ENCODE results near the gene ECI1. TPM values are rescaled to one million over a fixed set of nuclear protein-coding genes. Genes with fewer than 3 reads are reported as not detected.

Gene ECI1
- total RNA-seq, 1 experiment from 2014 or later, result 140 TPM

DNA sequence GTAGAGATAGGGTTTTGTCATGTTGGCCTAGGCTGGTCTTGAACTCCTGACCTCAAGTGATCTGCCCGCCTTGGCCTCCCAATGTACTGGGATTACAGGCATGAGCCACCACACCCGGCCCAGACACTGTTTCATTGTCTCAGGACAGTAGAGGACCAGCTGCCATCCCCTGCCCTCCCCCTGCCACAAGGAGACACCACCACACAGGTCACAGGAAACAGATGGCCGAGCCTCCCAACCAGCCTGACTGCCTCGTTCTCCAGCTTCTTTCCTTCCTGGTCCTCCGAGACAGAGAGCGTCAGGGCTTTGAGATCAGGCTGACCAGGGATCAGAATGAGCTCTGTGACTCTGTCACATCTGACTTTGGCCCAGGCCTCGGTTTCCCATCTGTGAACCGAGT is 37.3 kb upstream of the ECI1 start:
- H3K27me3 ChIP-seq (ENCODE audit: insufficient read depth, low read length), result no peaks in the 10 kb centered on the region
- H3K4me2 ChIP-seq (ENCODE audit: low read length), result no peak overlapping the region
- no peak for TF ChIP-seq POLR2AphosphoS5 (IDR thresholded peaks at IDR 0.05; ENCODE audit: low read depth, low read length)
- no peak for TF ChIP-seq FOSL1 (IDR thresholded peaks at IDR 0.05; ENCODE audit: low read depth)
- TF ChIP-seq RAD21 (IDR thresholded peaks at IDR 0.05; ENCODE audit: low read depth), result no peak
- no peak for TF ChIP-seq POLR2A (IDR thresholded peaks at IDR 0.05; ENCODE audit: borderline replicate concordance, extremely low read depth, insufficient read depth, insufficient read length)
- TF ChIP-seq JUND (IDR thresholded peaks at IDR 0.05), result no peak
- TF ChIP-seq TCF7L2 (IDR thresholded peaks at IDR 0.05; ENCODE audit: borderline replicate concordance, extremely low read depth, insufficient read depth, insufficient read length), result no peak
- TF ChIP-seq CEBPB (IDR thresholded peaks at IDR 0.05; ENCODE audit: low read depth), result no peak
- TF ChIP-seq, protein P1, sequence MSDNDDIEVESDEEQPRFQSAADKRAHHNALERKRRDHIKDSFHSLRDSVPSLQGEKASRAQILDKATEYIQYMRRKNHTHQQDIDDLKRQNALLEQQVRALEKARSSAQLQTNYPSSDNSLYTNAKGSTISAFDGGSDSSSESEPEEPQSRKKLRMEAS (IDR thresholded peaks at IDR 0.05), result no peak
- no peak for TF ChIP-seq EZH2 (IDR thresholded peaks at IDR 0.05)
- no peak for TF ChIP-seq SRF (IDR thresholded peaks at IDR 0.05; ENCODE audit: low read depth)
- no peak for TF ChIP-seq CBX3 (IDR thresholded peaks at IDR 0.05; ENCODE audit: low read depth)
- TF ChIP-seq ZFX (IDR thresholded peaks at IDR 0.05), result no peak
- TF ChIP-seq, protein P2, sequence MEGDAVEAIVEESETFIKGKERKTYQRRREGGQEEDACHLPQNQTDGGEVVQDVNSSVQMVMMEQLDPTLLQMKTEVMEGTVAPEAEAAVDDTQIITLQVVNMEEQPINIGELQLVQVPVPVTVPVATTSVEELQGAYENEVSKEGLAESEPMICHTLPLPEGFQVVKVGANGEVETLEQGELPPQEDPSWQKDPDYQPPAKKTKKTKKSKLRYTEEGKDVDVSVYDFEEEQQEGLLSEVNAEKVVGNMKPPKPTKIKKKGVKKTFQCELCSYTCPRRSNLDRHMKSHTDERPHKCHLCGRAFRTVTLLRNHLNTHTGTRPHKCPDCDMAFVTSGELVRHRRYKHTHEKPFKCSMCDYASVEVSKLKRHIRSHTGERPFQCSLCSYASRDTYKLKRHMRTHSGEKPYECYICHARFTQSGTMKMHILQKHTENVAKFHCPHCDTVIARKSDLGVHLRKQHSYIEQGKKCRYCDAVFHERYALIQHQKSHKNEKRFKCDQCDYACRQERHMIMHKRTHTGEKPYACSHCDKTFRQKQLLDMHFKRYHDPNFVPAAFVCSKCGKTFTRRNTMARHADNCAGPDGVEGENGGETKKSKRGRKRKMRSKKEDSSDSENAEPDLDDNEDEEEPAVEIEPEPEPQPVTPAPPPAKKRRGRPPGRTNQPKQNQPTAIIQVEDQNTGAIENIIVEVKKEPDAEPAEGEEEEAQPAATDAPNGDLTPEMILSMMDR (IDR thresholded peaks at IDR 0.05 in 2 of 3, conservative IDR thresholded peaks at IDR 0.05 in 1 of 3; ENCODE audit: borderline replicate concordance in 1 of 3, insufficient read depth in 1 of 3, low read depth in 2 of 3, low read length in 2 of 3), result no peak
- TF ChIP-seq, protein P3, sequence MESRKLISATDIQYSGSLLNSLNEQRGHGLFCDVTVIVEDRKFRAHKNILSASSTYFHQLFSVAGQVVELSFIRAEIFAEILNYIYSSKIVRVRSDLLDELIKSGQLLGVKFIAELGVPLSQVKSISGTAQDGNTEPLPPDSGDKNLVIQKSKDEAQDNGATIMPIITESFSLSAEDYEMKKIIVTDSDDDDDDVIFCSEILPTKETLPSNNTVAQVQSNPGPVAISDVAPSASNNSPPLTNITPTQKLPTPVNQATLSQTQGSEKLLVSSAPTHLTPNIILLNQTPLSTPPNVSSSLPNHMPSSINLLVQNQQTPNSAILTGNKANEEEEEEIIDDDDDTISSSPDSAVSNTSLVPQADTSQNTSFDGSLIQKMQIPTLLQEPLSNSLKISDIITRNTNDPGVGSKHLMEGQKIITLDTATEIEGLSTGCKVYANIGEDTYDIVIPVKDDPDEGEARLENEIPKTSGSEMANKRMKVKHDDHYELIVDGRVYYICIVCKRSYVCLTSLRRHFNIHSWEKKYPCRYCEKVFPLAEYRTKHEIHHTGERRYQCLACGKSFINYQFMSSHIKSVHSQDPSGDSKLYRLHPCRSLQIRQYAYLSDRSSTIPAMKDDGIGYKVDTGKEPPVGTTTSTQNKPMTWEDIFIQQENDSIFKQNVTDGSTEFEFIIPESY (IDR thresholded peaks at IDR 0.05; ENCODE audit: extremely low read depth, insufficient replicate concordance, low read length), result no peak
- TF ChIP-seq, protein P4, sequence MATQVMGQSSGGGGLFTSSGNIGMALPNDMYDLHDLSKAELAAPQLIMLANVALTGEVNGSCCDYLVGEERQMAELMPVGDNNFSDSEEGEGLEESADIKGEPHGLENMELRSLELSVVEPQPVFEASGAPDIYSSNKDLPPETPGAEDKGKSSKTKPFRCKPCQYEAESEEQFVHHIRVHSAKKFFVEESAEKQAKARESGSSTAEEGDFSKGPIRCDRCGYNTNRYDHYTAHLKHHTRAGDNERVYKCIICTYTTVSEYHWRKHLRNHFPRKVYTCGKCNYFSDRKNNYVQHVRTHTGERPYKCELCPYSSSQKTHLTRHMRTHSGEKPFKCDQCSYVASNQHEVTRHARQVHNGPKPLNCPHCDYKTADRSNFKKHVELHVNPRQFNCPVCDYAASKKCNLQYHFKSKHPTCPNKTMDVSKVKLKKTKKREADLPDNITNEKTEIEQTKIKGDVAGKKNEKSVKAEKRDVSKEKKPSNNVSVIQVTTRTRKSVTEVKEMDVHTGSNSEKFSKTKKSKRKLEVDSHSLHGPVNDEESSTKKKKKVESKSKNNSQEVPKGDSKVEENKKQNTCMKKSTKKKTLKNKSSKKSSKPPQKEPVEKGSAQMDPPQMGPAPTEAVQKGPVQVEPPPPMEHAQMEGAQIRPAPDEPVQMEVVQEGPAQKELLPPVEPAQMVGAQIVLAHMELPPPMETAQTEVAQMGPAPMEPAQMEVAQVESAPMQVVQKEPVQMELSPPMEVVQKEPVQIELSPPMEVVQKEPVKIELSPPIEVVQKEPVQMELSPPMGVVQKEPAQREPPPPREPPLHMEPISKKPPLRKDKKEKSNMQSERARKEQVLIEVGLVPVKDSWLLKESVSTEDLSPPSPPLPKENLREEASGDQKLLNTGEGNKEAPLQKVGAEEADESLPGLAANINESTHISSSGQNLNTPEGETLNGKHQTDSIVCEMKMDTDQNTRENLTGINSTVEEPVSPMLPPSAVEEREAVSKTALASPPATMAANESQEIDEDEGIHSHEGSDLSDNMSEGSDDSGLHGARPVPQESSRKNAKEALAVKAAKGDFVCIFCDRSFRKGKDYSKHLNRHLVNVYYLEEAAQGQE (IDR thresholded peaks at IDR 0.05; ENCODE audit: low read depth), result no peak
- TF ChIP-seq EGR1 (IDR thresholded peaks at IDR 0.05; ENCODE audit: low read depth), result no peak
- TF ChIP-seq SP1 (IDR thresholded peaks at IDR 0.05; ENCODE audit: low read depth), result no peak
- no peaks in the 10 kb centered on the region for H3K9me3 ChIP-seq (ENCODE audit: control insufficient read depth in 1 of 2, insufficient read depth in 1 of 2, low read depth in 1 of 2, low read length in 2 of 2)
- no peak overlapping the region for H3K9ac ChIP-seq (ENCODE audit: low read length)
- no peaks in the 10 kb centered on the region for H4K20me1 ChIP-seq (ENCODE audit: insufficient read depth)
- ChIA-PET RAD21 (ENCODE audit: low non-redundant PET in 1 of 2, low total read pairs in 2 of 2, uncharacterized antibody in 2 of 2, unreplicated experiment in 2 of 2) (no interaction called here), POLR2A (no interaction called here), CTCF (no interaction called here)
- no peak for DNase-seq (ENCODE audit: low read depth, low spot score)
- no peak for ATAC-seq
- H3K79me2 ChIP-seq (ENCODE audit: insufficient read depth, low read length), result no peaks in the 10 kb centered on the region
- no peaks in the 10 kb centered on the region for H3K4me1 ChIP-seq (ENCODE audit: control insufficient read depth in 1 of 2, insufficient read depth in 2 of 2, low read length in 2 of 2)
- no peak overlapping the region for H3K4me3 ChIP-seq (replicated peaks in 1 of 2; ENCODE audit: low read depth in 1 of 2, low read length in 2 of 2)
- no peak overlapping the region for H3K27ac ChIP-seq (ENCODE audit: low read depth, low read length)
- intact Hi-C loops (cut with micrococcal nuclease), result no loop called here
- no peaks in the 10 kb centered on the region for H3K9me2 ChIP-seq (ENCODE audit: insufficient read depth)
- no peak overlapping the region for H2AFZ ChIP-seq (ENCODE audit: low read depth, low read length, poor library complexity, severe bottlenecking)
- no peaks in the 10 kb centered on the region for H3K36me3 ChIP-seq (ENCODE audit: control insufficient read depth in 1 of 2, insufficient read depth in 2 of 2, low read length in 2 of 2)
- no TSS peak for BruUV-seq (replicated peaks)

Data from HCT116 (cell line).